Activated CD8-positive, alpha-beta T cell treated with anti-CD3 and anti-CD28 coated beads for 36 hours (primary cell): Measurements from ENCODE around the gene ADPRHL1. TPM values are rescaled to one million over a fixed set of nuclear protein-coding genes. Genes with fewer than 3 reads are reported as not detected.
"Not testable (repeated sequence)": the region's sequence is repeated elsewhere in the genome, so short reads cannot be mapped to it uniquely, and the experiment has no call there.

Source experiments
- ATAC-seq: fragments of 200-7000 bp; cut with Tn5 transposase; one replicate; pipeline ENCODE4 v1.10.0; 2021; ENCODE audit warnings: mild to moderate bottlenecking, moderate library complexity
- CTCF ChIA-PET: fragments of 350-600 bp; sonication (Branson Sonifier 250); formaldehyde crosslinking; loops from one replicate; lab custom pipeline; 2021; ENCODE audit warnings: antibody characterized with exemption; lab: Charles Lee
- POLR2A ChIA-PET: fragments of 350-600 bp; sonication (Branson Sonifier 250); formaldehyde crosslinking; loops from one replicate; lab custom pipeline; 2021; ENCODE audit warnings: antibody characterized with exemption; lab: Charles Lee
- DNase-seq: peaks from one replicate; pipeline ENCODE4 v3.0.0-alpha.2; 2020
- H3K27ac Mint-ChIP-seq: one replicate; pipeline ENCODE4 v1.8.0; 2021; ENCODE audit warnings: mild to moderate bottlenecking, mixed read lengths
- H3K27me3 Mint-ChIP-seq: one replicate; pipeline ENCODE4 v1.8.0; 2021; ENCODE audit warnings: mixed read lengths
- H3K36me3 Mint-ChIP-seq: one replicate; pipeline ENCODE4 v1.8.0; 2021; ENCODE audit warnings: low read depth, mixed read lengths
- H3K4me1 Mint-ChIP-seq: one replicate; pipeline ENCODE4 v1.8.0; 2021; ENCODE audit warnings: low read depth, mixed read lengths
- H3K4me3 Mint-ChIP-seq: one replicate; pipeline ENCODE4 v1.8.0; 2021; ENCODE audit warnings: mild to moderate bottlenecking, moderate library complexity, mixed read lengths
- H3K9me3 Mint-ChIP-seq: one replicate; pipeline ENCODE4 v1.8.0; 2021; ENCODE audit warnings: mixed read lengths
- intact Hi-C: fragments of 100-400 bp; cut with micrococcal nuclease; formaldehyde crosslinking; loops from one replicate; pipeline ENCODE4 v1.10.0; 2022
- total RNA-seq, 2 experiments: library from RNA; stranded (reverse); gene quantifications; one replicate each; pipeline ENCODE4 v1.2.3, GENCODE V29; 2021
- TF ChIP-seq, protein P1 (sequence below): fragments of 200-600 bp; IDR thresholded peaks from one replicate; pipeline ENCODE4 v1.8.0; 2022; ENCODE audit warnings: antibody characterized with exemption, mild to moderate bottlenecking

Gene ADPRHL1
- total RNA-seq, 2 experiments from 2014 or later: 0.23 to 0.36 TPM

DNA sequence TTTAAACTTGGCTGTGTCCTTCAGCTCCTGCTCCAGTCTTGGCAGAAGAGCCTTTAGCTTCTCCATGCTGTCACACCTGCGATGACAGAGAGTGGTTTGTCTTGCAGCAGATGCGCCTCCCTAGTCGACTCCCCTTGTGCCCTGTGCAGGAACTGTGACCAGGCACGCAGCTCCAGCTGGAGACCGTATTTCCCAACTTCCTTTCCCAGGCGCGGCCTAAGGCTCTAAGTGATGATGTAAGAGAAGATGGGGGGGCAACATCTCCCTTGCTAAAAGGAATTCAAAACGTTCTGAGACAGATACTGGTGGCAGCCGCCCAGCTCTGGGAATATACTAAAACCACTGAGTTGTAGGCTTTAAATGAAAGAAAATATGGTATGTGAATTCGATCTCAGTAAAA lies 20.9 kb upstream of the ADPRHL1 start:
- ChIA-PET CTCF (interaction anchor here (1.0 to 1.4 kb wide), 2 partner anchors 16 to 531 kb away, joined by 3 to 4 read pairs; no protein-coding TSS in a partner anchor), POLR2A (no interaction called here)
- H3K9me3 Mint-ChIP-seq: no peaks in the 10 kb centered on the region
- peaks cover 38% of the 10 kb centered on the region for H3K36me3 Mint-ChIP-seq
- H3K27me3 Mint-ChIP-seq: no peaks in the 10 kb centered on the region
- TF ChIP-seq, protein P1, sequence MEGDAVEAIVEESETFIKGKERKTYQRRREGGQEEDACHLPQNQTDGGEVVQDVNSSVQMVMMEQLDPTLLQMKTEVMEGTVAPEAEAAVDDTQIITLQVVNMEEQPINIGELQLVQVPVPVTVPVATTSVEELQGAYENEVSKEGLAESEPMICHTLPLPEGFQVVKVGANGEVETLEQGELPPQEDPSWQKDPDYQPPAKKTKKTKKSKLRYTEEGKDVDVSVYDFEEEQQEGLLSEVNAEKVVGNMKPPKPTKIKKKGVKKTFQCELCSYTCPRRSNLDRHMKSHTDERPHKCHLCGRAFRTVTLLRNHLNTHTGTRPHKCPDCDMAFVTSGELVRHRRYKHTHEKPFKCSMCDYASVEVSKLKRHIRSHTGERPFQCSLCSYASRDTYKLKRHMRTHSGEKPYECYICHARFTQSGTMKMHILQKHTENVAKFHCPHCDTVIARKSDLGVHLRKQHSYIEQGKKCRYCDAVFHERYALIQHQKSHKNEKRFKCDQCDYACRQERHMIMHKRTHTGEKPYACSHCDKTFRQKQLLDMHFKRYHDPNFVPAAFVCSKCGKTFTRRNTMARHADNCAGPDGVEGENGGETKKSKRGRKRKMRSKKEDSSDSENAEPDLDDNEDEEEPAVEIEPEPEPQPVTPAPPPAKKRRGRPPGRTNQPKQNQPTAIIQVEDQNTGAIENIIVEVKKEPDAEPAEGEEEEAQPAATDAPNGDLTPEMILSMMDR: no peak
- ATAC-seq (no peak), DNase-seq (no peak)
- intact Hi-C loops: no loop called here
- no peak overlapping the region for H3K4me3 Mint-ChIP-seq
- H3K4me1 Mint-ChIP-seq: no peaks in the 10 kb centered on the region
- no peak overlapping the region for H3K27ac Mint-ChIP-seq

DNA sequence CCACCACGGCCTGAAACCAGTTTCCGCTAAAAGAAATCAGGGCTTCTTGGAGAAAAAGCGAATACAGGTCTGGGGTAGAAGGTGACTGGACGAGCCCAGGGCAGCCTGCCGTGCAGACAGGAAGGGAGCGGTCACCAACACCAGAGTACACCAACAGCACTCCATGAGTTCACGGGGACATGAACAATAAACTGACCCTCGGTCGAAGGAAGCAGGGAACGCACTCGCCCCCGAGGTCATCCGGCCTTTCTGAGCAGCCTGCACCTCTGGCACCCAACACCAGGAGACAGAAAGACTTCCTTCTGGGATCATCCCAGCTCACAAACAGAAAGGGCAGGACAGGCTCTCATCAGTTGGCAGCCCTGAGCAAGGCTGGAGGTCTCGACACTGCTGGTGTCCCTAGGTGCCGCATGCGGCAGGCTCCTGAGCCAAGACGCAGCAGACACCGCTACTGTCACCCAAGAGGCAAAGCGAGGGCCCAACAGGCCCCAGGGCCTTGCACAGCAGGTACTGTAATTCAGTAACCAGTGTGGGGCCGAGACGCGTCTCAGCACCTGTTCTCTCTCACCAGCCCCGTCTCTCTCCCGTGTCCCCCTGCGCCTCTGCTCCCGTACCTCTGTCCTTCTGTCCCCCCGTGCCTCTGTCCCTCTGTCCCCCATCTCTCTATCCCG lies 19.2 kb upstream of the ADPRHL1 start:
- no peak overlapping the region for H3K4me3 Mint-ChIP-seq
- intact Hi-C loops: no loop called here
- H3K4me1 Mint-ChIP-seq: no peaks in the 10 kb centered on the region
- no peak for DNase-seq
- no peaks in the 10 kb centered on the region for H3K27me3 Mint-ChIP-seq
- peaks cover 37% of the 10 kb centered on the region for H3K36me3 Mint-ChIP-seq
- ATAC-seq: no peak
- no peaks in the 10 kb centered on the region for H3K9me3 Mint-ChIP-seq
- CTCF ChIA-PET: no interaction called here
- no peak overlapping the region for H3K27ac Mint-ChIP-seq
- POLR2A ChIA-PET: no interaction called here
- TF ChIP-seq, protein P1: no peak

- intact Hi-C loops: no loop called here
- ChIA-PET POLR2A (no interaction called here), CTCF (no interaction called here)
- ATAC-seq (no peak), DNase-seq (no peak)
- Mint-ChIP-seq H3K27ac (no peak overlapping the region), H3K27me3 (no peaks in the 10 kb centered on the region), H3K4me1 (no peaks in the 10 kb centered on the region), H3K4me3 (no peak overlapping the region), H3K36me3 (peaks cover 34% of the 10 kb centered on the region), H3K9me3 (no peaks in the 10 kb centered on the region)
- TF ChIP-seq, protein P1: no peak
Observed at GRCh38 chr13:113471844-113472243, 18.6 kb upstream of the ADPRHL1 start.

- H3K4me3 Mint-ChIP-seq, intact Hi-C loops, CTCF ChIA-PET, H3K9me3 Mint-ChIP-seq, ATAC-seq, H3K27ac Mint-ChIP-seq, H3K27me3 Mint-ChIP-seq, POLR2A ChIA-PET, DNase-seq, H3K4me1 Mint-ChIP-seq: not testable (repeated sequence)
- H3K36me3 Mint-ChIP-seq: peaks cover 30% of the 10 kb centered on the region
Observed at GRCh38 chr13:113470635-113471163, 17.4 kb upstream of the ADPRHL1 start.

GRCh38 chr13:113470073-113470472 lies 16.8 kb upstream of the ADPRHL1 start:
- ChIA-PET POLR2A (no interaction called here), CTCF (no interaction called here)
- no peak for DNase-seq
- Mint-ChIP-seq H3K27me3 (no peaks in the 10 kb centered on the region), H3K4me1 (peaks cover 3% of the 10 kb centered on the region), H3K9me3 (no peaks in the 10 kb centered on the region), H3K36me3 (peaks cover 32% of the 10 kb centered on the region), H3K4me3 (no peak overlapping the region), H3K27ac (no peak overlapping the region)
- intact Hi-C loops: no loop called here
- ATAC-seq: no peak
- TF ChIP-seq, protein P1: no peak
